NCI-H2196 treated with DMSO at 0.1 percent for 48 hours (cell line): Measurements from ENCODE around the gene TPSAB1.

Experiments used
- DNase-seq: peaks from one replicate; lab custom pipeline; 2025; ENCODE audit not compliant: unreplicated experiment; lab: John Stamatoyannopoulos, UW

Gene TPSAB1

GRCh38 chr16:1209081-1209480, 31.4 kb upstream of the TPSAB1 start:
- DNase-seq, result no peak

- DNase-seq, result no peak
Observed at GRCh38 chr16:1210461-1210860, 30.0 kb upstream of the TPSAB1 start.

- no peak for DNase-seq
Observed at GRCh38 chr16:1211451-1212268, 28.8 kb upstream of the TPSAB1 start.

- no peak for DNase-seq
Observed at GRCh38 chr16:1212616-1213194, 27.8 kb upstream of the TPSAB1 start.

- DNase-seq, result no peak
Observed at GRCh38 chr16:1213231-1213630, 27.3 kb upstream of the TPSAB1 start.

GRCh38 chr16:1213796-1214372, 26.6 kb upstream of the TPSAB1 start:
- DNase-seq, result no peak

- DNase-seq, result no peak
Observed at GRCh38 chr16:1214719-1215118, 25.8 kb upstream of the TPSAB1 start.

- DNase-seq, result no peak
Observed at GRCh38 chr16:1215574-1216295, 24.8 kb upstream of the TPSAB1 start.

- DNase-seq, result no peak
Observed at GRCh38 chr16:1216296-1216619, 24.2 kb upstream of the TPSAB1 start.

- no peak for DNase-seq
Observed at GRCh38 chr16:1216681-1217400, 23.7 kb upstream of the TPSAB1 start.

- DNase-seq, result no peak
Observed at GRCh38 chr16:1217526-1217925, 23.0 kb upstream of the TPSAB1 start.

- no peak for DNase-seq
Observed at GRCh38 chr16:1218061-1218929, 22.2 kb upstream of the TPSAB1 start.

GRCh38 chr16:1218930-1219611, 21.4 kb upstream of the TPSAB1 start:
- DNase-seq, result no peak

- no peak for DNase-seq
Observed at GRCh38 chr16:1220098-1220728, 20.3 kb upstream of the TPSAB1 start.

- DNase-seq, result no peak
Observed at GRCh38 chr16:1220841-1221627, 19.5 kb upstream of the TPSAB1 start.

GRCh38 chr16:1221628-1222552, 18.6 kb upstream of the TPSAB1 start:
- no peak for DNase-seq

- DNase-seq, result no peak
Observed at GRCh38 chr16:1222553-1223354, 17.8 kb upstream of the TPSAB1 start.
